ENCODE measurements around the gene ZNF674. TPM values are rescaled to one million over a fixed set of nuclear protein-coding genes. Genes with fewer than 3 reads are reported as not detected.
"Not testable (repeated sequence)": the region's sequence is repeated elsewhere in the genome, so short reads cannot be mapped to it uniquely, and the experiment has no call there.

ZNF674 gene
- total RNA-seq, 2 donors from 2014 or later = 0.99 to 10.4 TPM

GRCh38 chrX:46506076-46506475, 39.1 kb downstream of the ZNF674 start:
- WGBS, 2 donors = 100% methylated on average over 1 of the region's 1 CpG; no CpG with 5 or more reads in 1 of the 2 donors
- no peak for DNase-seq
- no peak overlapping the region for H3K27ac ChIP-seq
- H3K9me3 ChIP-seq = no peaks in the 10 kb centered on the region
- no peaks in the 10 kb centered on the region for H3K27me3 ChIP-seq
- no peaks in the 10 kb centered on the region for H3K4me1 ChIP-seq
- ATAC-seq = no peak
- TF ChIP-seq POLR2A (IDR thresholded peaks at IDR 0.05) = no peak
- TF ChIP-seq, protein P1, sequence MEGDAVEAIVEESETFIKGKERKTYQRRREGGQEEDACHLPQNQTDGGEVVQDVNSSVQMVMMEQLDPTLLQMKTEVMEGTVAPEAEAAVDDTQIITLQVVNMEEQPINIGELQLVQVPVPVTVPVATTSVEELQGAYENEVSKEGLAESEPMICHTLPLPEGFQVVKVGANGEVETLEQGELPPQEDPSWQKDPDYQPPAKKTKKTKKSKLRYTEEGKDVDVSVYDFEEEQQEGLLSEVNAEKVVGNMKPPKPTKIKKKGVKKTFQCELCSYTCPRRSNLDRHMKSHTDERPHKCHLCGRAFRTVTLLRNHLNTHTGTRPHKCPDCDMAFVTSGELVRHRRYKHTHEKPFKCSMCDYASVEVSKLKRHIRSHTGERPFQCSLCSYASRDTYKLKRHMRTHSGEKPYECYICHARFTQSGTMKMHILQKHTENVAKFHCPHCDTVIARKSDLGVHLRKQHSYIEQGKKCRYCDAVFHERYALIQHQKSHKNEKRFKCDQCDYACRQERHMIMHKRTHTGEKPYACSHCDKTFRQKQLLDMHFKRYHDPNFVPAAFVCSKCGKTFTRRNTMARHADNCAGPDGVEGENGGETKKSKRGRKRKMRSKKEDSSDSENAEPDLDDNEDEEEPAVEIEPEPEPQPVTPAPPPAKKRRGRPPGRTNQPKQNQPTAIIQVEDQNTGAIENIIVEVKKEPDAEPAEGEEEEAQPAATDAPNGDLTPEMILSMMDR (IDR thresholded peaks at IDR 0.05) = no peak
- no peaks in the 10 kb centered on the region for H3K36me3 ChIP-seq (replicated peaks in 1 of 2; ENCODE audit: insufficient read depth in 1 of 2, low read depth in 2 of 2)
- intact Hi-C loops (cut with DNase I) = no loop called here
- no peak overlapping the region for H3K4me3 ChIP-seq

GRCh38 chrX:46502848-46503247, 42.4 kb downstream of the ZNF674 start:
- Histone ChIP-seq H3K27me3 (no peaks in the 10 kb centered on the region), H3K36me3 (replicated peaks in 1 of 2; ENCODE audit: insufficient read depth in 1 of 2, low read depth in 2 of 2) (no peaks in the 10 kb centered on the region), H3K27ac (no peak overlapping the region), H3K4me1 (no peaks in the 10 kb centered on the region), H3K9me3 (peaks cover 0 to 8% (median 0%) of the 10 kb centered on the region in 3 donors), H3K4me3 (no peak overlapping the region)
- DNase-seq = no peak
- WGBS, 2 donors = 93 to 97% methylated on average over 2 of the region's 2 CpGs
- intact Hi-C loops (cut with DNase I) = no loop called here
- TF ChIP-seq, protein P1 (IDR thresholded peaks at IDR 0.05) = no peak
- TF ChIP-seq POLR2A (IDR thresholded peaks at IDR 0.05) = no peak
- no peak for ATAC-seq

DNA sequence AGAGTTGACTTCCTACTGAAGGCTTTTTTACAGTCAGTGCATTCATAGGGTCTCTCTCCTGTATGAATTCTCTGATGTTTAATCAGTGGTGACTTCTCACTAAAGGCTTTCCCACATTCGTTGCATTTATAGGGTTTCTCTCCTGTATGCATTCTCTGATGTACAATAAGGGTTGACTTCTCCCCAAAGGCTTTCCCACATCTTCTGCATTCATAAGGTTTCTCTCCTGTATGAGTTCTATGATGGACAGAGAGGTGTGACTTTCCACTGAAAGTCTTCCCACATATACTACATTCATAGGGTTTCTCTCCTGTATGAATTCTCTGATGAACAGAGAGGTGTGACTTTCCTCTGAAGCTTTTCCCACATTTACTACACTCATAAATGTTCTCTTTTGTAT, 45.2 kb downstream of the ZNF674 start:
- intact Hi-C loops (cut with DNase I) = no loop called here
- WGBS, 2 donors = 83 to 86% methylated on average over 1 of the region's 1 CpG

DNA sequence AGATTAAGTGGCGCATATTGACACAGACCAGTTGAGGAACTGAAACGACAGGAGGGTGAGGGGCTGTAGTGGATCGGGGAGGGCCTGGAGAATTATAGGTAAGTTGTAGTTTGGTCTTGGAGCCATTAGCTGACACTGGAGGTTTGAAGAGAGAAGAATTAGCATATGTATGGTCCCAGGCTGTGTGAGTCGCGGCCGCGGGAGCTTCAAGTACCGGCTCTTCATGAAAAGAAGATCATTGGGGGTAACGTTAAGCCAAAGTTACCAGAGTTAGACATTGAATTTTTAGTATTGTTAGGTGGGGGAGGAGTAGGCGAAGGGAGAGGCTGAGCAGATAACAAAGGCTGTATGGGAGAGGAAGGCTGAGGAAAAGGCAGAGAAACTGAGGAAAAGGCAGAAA, 56.5 kb downstream of the ZNF674 start:
- ATAC-seq (no peak), DNase-seq (no peak)
- TF ChIP-seq, protein P1 (IDR thresholded peaks at IDR 0.05) = no peak
- no peak for TF ChIP-seq POLR2A (IDR thresholded peaks at IDR 0.05)
- Histone ChIP-seq H3K9me3 (no peaks in the 10 kb centered on the region), H3K4me3 (no peak overlapping the region), H3K4me1 (no peaks in the 10 kb centered on the region), H3K27ac (no peak overlapping the region), H3K36me3 (replicated peaks in 1 of 2; ENCODE audit: insufficient read depth in 1 of 2, low read depth in 2 of 2) (no peaks in the 10 kb centered on the region), H3K27me3 (no peaks in the 10 kb centered on the region)
- 84 to 90% methylated on average over 9 to 10 of the region's 10 CpGs for WGBS, 2 donors
- intact Hi-C loops (cut with DNase I) = no loop called here

More for the DNA sequence above, 45.2 kb downstream of the ZNF674 start:
- Histone ChIP-seq H3K4me3 (no peak overlapping the region), H3K9me3 (peaks cover 0 to 8% (median 0%) of the 10 kb centered on the region in 3 donors), H3K27me3 (no peaks in the 10 kb centered on the region), H3K36me3 (replicated peaks in 1 of 2; ENCODE audit: insufficient read depth in 1 of 2, low read depth in 2 of 2) (no peaks in the 10 kb centered on the region), H3K27ac (no peak overlapping the region), H3K4me1 (no peaks in the 10 kb centered on the region)
- ATAC-seq = no peak
- DNase-seq = no peak
- no peak for TF ChIP-seq POLR2A (IDR thresholded peaks at IDR 0.05)

GRCh38 chrX:46485897-46486296, 59.3 kb downstream of the ZNF674 start:
- Histone ChIP-seq H3K9me3 (no peaks in the 10 kb centered on the region), H3K36me3 (replicated peaks in 1 of 2; ENCODE audit: insufficient read depth in 1 of 2, low read depth in 2 of 2) (no peaks in the 10 kb centered on the region), H3K4me3 (no peak overlapping the region), H3K27ac (no peak overlapping the region), H3K4me1 (no peaks in the 10 kb centered on the region), H3K27me3 (no peaks in the 10 kb centered on the region)
- no peak for ATAC-seq
- no peak for DNase-seq
- intact Hi-C loops (cut with DNase I) = no loop called here
- 77% methylated on average over 3 of the region's 8 CpGs; no CpG with 5 or more reads in 1 of the 2 donors for WGBS, 2 donors
- TF ChIP-seq POLR2A (IDR thresholded peaks at IDR 0.05) = no peak
- TF ChIP-seq, protein P1 (IDR thresholded peaks at IDR 0.05) = no peak

GRCh38 chrX:46478634-46479033, 66.6 kb downstream of the ZNF674 start:
- H3K27me3 ChIP-seq; DNase-seq; H3K9me3 ChIP-seq; intact Hi-C loops (cut with DNase I); H3K27ac ChIP-seq; H3K36me3 ChIP-seq (replicated peaks in 1 of 2; ENCODE audit: insufficient read depth in 1 of 2, low read depth in 2 of 2); H3K4me1 ChIP-seq; H3K4me3 ChIP-seq; ATAC-seq: not testable (repeated sequence)
- 93 to 96% methylated on average over 2 of the region's 2 CpGs for WGBS, 2 donors
